WTC11 (cell line): ENCODE results near the gene CEACAM19. TPM values are rescaled to one million over a fixed set of nuclear protein-coding genes. Genes with fewer than 3 reads are reported as not detected.

Experiments used
- ATAC-seq: fragments of 200-7000 bp; cut with Tn5 transposase; 2 replicates; pipeline ENCODE4 v1.10.0; 2021; ENCODE audit warnings: mild to moderate bottlenecking, moderate library complexity
- CTCF ChIA-PET: fragments of 300-600 bp; sonication (Branson Sonifier 250); formaldehyde crosslinking; loops from one replicate; lab custom pipeline; 2021; ENCODE audit warnings: antibody characterized with exemption; lab: Charles Lee
- POLR2A ChIA-PET: fragments of 350-600 bp; sonication (Branson Sonifier 250); formaldehyde crosslinking; loops from one replicate; lab custom pipeline; 2021; ENCODE audit warnings: antibody characterized with exemption; lab: Charles Lee
- DNase-seq: peaks from one replicate; pipeline ENCODE4 v3.0.0; 2021; ENCODE audit warnings: low spot score
- H3K27ac Mint-ChIP-seq: 2 replicates; pipeline ENCODE4 v1.8.0; 2021; ENCODE audit warnings: mixed read lengths
- H3K27me3 Mint-ChIP-seq: 2 replicates; pipeline ENCODE4 v1.8.0; 2021; ENCODE audit warnings: low read depth, mild to moderate bottlenecking, moderate library complexity, mixed read lengths
- H3K36me3 Mint-ChIP-seq: 2 replicates; pipeline ENCODE4 v1.8.0; 2021; ENCODE audit warnings: mixed read lengths
- H3K4me1 Mint-ChIP-seq: 2 replicates; pipeline ENCODE4 v1.8.0; 2022; ENCODE audit warnings: mixed read lengths
- H3K4me3 Mint-ChIP-seq: 2 replicates; pipeline ENCODE4 v1.8.0; 2021; ENCODE audit warnings: mild to moderate bottlenecking, moderate library complexity, mixed read lengths
- H3K9me3 Mint-ChIP-seq: 2 replicates; pipeline ENCODE4 v1.8.0; 2021; ENCODE audit warnings: mixed read lengths
- ATF2 ChIP-seq: sonication (generic); formaldehyde crosslinking; IDR thresholded peaks from 2 replicates; pipeline ENCODE4 v1.8.1; 2022; ENCODE audit warnings: low read depth, missing genetic modification reagents, borderline replicate concordance
- ATF6 ChIP-seq: sonication (generic); formaldehyde crosslinking; IDR thresholded peaks from 2 replicates; pipeline ENCODE4 v1.8.1; 2023; ENCODE audit warnings: mild to moderate bottlenecking, missing genetic modification reagents
- CREM ChIP-seq: sonication (generic); formaldehyde crosslinking; IDR thresholded peaks from 2 replicates; pipeline ENCODE4 v1.8.1; 2022; ENCODE audit warnings: mild to moderate bottlenecking, missing genetic modification reagents, moderate library complexity
- ERG ChIP-seq: fragments of 250-450 bp; sonication (Bioruptor Pico); IDR thresholded peaks from 2 replicates; pipeline ENCODE4 v1.8.0; 2021; ENCODE audit warnings: mild to moderate bottlenecking
- FOXJ3 ChIP-seq: sonication (generic); formaldehyde crosslinking; IDR thresholded peaks from 2 replicates; pipeline ENCODE4 v1.9.0; 2021; ENCODE audit warnings: missing genetic modification reagents, mild to moderate bottlenecking, borderline replicate concordance
- FOXP4 ChIP-seq: sonication (generic); formaldehyde crosslinking; IDR thresholded peaks from 2 replicates; pipeline ENCODE4 v1.8.0; 2022; ENCODE audit warnings: mild to moderate bottlenecking, missing genetic modification reagents
- GTF2I ChIP-seq: fragments of 250-450 bp; sonication (Bioruptor Pico); conservative IDR thresholded peaks from 2 replicates; pipeline ENCODE4 v1.4.0; 2021; ENCODE audit warnings: mild to moderate bottlenecking
- NR2C2 ChIP-seq: sonication (generic); formaldehyde crosslinking; IDR thresholded peaks from 2 replicates; pipeline ENCODE4 v1.8.0; 2022; ENCODE audit warnings: mild to moderate bottlenecking, missing genetic modification reagents
- RORB ChIP-seq: fragments of 250-450 bp; sonication (Bioruptor Pico); IDR thresholded peaks from 2 replicates; pipeline ENCODE4 v1.9.0; 2021; ENCODE audit warnings: mild to moderate bottlenecking
- ZBTB21 ChIP-seq: sonication (generic); formaldehyde crosslinking; IDR thresholded peaks from 2 replicates; pipeline ENCODE4 v1.8.1; 2023; ENCODE audit warnings: mild to moderate bottlenecking, missing genetic modification reagents, borderline replicate concordance
- total RNA-seq: library from RNA; stranded (reverse); gene quantifications from 3 replicates; pipeline ENCODE4 v1.2.3, GENCODE V29; 2021
- TF ChIP-seq, protein P1 (sequence below): fragments of 250-450 bp; sonication (Bioruptor Pico); IDR thresholded peaks from 2 replicates; pipeline ENCODE4 v1.9.0; 2021; ENCODE audit warnings: mild to moderate bottlenecking
- TF ChIP-seq, protein P2 (sequence below): fragments of 200-600 bp; IDR thresholded peaks from 2 replicates; pipeline ENCODE4 v1.8.0; 2022; ENCODE audit warnings: antibody characterized with exemption
- TF ChIP-seq, protein P3 (sequence below): sonication (generic); formaldehyde crosslinking; IDR thresholded peaks from 2 replicates; pipeline ENCODE4 v1.8.1; 2023; ENCODE audit warnings: mild to moderate bottlenecking, missing genetic modification reagents, moderate library complexity
- TF ChIP-seq, protein P4 (sequence below): sonication (generic); formaldehyde crosslinking; IDR thresholded peaks from 2 replicates; pipeline ENCODE4 v1.8.0; 2023; ENCODE audit warnings: mild to moderate bottlenecking, missing genetic modification reagents
- TF ChIP-seq, protein P5 (sequence below): sonication (generic); formaldehyde crosslinking; IDR thresholded peaks from 2 replicates; pipeline ENCODE4 v1.8.0; 2022; ENCODE audit warnings: mild to moderate bottlenecking, missing genetic modification reagents
- TF ChIP-seq, protein P6 (sequence below): sonication (generic); formaldehyde crosslinking; IDR thresholded peaks from 2 replicates; pipeline ENCODE4 v1.8.0; 2022; ENCODE audit warnings: mild to moderate bottlenecking, missing genetic modification reagents

The CEACAM19 gene
- total RNA-seq, 1 experiment from 2014 or later, result 2.9 TPM

DNA sequence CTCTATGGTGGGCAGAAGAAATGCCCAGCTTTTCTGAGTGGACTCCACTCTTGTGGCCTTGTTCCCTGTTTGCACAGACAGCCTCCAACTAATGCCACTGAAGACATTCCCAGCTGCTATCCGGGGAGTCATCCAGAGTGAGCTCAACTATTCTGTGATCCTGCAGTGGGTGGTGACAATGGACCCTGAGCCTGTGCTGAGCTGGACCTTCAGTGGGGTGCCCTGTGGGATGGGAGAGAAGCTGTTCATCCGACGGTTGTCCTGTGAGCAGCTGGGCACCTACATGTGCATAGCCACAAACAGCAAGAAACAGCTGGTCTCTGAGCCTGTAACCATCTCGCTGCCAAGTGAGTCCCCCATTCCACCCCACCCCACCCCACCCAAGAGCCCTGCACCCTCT is 47.7 kb upstream of the CEACAM19 start:
- no peak for DNase-seq
- H3K27me3 Mint-ChIP-seq, result peaks cover 3% of the 10 kb centered on the region
- no peaks in the 10 kb centered on the region for H3K4me1 Mint-ChIP-seq
- 0 out of 2 replicates have a peak, but pooled peaks cover 5% of the 10 kb centered on the region for H3K9me3 Mint-ChIP-seq
- CTCF ChIA-PET, result interaction anchor here (1.1 to 3.6 kb wide), 3 partner anchors 41 to 53 kb away, joined by 3 to 17 read pairs (median 4); no protein-coding TSS in a partner anchor
- POLR2A ChIA-PET, result no interaction called here
- H3K4me3 Mint-ChIP-seq, result no peak overlapping the region
- TF ChIP-seq GTF2I (no peak), ATF2 (CRISPR knock-in tag) (no peak), ATF6 (CRISPR knock-in tag) (no peak), NR2C2 (CRISPR knock-in tag) (no peak), FOXP4 (CRISPR knock-in tag) (no peak), RORB (CRISPR knock-in tag) (no peak)
- TF ChIP-seq, protein P1, sequence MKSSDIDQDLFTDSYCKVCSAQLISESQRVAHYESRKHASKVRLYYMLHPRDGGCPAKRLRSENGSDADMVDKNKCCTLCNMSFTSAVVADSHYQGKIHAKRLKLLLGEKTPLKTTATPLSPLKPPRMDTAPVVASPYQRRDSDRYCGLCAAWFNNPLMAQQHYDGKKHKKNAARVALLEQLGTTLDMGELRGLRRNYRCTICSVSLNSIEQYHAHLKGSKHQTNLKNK, result no peak
- ATAC-seq, result no peak
- no peak overlapping the region for H3K27ac Mint-ChIP-seq
- H3K36me3 Mint-ChIP-seq, result no peaks in the 10 kb centered on the region

DNA sequence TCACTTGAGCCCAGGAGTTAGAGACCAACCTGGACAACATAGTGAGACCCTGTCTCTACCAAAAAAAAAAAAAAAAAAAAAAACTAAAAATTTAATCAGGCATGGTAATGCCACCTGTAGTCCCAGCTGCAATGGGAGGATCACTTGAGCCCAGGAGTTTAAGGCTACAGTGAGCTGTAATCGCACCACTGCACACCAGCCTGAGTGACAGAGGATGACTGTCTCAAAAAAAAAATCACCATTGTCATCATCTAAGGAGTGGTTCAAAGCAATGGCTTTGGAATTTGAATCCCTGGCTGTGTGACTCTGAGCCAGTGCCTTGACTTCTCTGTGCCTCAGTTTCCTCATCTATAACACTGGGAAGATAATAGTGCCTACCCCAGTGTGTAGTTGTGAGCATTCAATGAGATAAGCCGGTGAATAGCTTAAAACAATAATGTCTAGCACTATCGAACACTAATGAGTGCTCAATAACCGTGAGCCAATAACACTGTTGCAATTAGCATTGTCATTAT is 46.4 kb upstream of the CEACAM19 start:
- H3K27ac Mint-ChIP-seq, result no peak overlapping the region
- H3K27me3 Mint-ChIP-seq, result peaks cover 6% of the 10 kb centered on the region
- ChIA-PET CTCF (interaction anchor here (1.6 kb wide), 1 partner anchor 15 kb away, joined by 4 read pairs; no protein-coding TSS in a partner anchor), POLR2A (no interaction called here)
- DNase-seq, result no peak
- no peak overlapping the region for H3K4me3 Mint-ChIP-seq
- no peaks in the 10 kb centered on the region for H3K4me1 Mint-ChIP-seq
- 0 out of 2 replicates have a peak, but pooled peaks cover 5% of the 10 kb centered on the region for H3K9me3 Mint-ChIP-seq
- no peak for ATAC-seq
- H3K36me3 Mint-ChIP-seq, result no peaks in the 10 kb centered on the region
- no peak for TF ChIP-seq ZBTB21 (CRISPR knock-in tag)
- TF ChIP-seq, protein P2, sequence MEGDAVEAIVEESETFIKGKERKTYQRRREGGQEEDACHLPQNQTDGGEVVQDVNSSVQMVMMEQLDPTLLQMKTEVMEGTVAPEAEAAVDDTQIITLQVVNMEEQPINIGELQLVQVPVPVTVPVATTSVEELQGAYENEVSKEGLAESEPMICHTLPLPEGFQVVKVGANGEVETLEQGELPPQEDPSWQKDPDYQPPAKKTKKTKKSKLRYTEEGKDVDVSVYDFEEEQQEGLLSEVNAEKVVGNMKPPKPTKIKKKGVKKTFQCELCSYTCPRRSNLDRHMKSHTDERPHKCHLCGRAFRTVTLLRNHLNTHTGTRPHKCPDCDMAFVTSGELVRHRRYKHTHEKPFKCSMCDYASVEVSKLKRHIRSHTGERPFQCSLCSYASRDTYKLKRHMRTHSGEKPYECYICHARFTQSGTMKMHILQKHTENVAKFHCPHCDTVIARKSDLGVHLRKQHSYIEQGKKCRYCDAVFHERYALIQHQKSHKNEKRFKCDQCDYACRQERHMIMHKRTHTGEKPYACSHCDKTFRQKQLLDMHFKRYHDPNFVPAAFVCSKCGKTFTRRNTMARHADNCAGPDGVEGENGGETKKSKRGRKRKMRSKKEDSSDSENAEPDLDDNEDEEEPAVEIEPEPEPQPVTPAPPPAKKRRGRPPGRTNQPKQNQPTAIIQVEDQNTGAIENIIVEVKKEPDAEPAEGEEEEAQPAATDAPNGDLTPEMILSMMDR, result no peak
- TF ChIP-seq, protein P3, sequence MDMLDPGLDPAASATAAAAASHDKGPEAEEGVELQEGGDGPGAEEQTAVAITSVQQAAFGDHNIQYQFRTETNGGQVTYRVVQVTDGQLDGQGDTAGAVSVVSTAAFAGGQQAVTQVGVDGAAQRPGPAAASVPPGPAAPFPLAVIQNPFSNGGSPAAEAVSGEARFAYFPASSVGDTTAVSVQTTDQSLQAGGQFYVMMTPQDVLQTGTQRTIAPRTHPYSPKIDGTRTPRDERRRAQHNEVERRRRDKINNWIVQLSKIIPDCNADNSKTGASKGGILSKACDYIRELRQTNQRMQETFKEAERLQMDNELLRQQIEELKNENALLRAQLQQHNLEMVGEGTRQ (CRISPR knock-in tag), result no peak
- TF ChIP-seq, protein P4, sequence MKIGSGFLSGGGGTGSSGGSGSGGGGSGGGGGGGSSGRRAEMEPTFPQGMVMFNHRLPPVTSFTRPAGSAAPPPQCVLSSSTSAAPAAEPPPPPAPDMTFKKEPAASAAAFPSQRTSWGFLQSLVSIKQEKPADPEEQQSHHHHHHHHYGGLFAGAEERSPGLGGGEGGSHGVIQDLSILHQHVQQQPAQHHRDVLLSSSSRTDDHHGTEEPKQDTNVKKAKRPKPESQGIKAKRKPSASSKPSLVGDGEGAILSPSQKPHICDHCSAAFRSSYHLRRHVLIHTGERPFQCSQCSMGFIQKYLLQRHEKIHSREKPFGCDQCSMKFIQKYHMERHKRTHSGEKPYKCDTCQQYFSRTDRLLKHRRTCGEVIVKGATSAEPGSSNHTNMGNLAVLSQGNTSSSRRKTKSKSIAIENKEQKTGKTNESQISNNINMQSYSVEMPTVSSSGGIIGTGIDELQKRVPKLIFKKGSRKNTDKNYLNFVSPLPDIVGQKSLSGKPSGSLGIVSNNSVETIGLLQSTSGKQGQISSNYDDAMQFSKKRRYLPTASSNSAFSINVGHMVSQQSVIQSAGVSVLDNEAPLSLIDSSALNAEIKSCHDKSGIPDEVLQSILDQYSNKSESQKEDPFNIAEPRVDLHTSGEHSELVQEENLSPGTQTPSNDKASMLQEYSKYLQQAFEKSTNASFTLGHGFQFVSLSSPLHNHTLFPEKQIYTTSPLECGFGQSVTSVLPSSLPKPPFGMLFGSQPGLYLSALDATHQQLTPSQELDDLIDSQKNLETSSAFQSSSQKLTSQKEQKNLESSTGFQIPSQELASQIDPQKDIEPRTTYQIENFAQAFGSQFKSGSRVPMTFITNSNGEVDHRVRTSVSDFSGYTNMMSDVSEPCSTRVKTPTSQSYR (CRISPR knock-in tag), result no peak
- no peak for TF ChIP-seq FOXP4 (CRISPR knock-in tag)
- TF ChIP-seq CREM, result no peak
- TF ChIP-seq, protein P5, sequence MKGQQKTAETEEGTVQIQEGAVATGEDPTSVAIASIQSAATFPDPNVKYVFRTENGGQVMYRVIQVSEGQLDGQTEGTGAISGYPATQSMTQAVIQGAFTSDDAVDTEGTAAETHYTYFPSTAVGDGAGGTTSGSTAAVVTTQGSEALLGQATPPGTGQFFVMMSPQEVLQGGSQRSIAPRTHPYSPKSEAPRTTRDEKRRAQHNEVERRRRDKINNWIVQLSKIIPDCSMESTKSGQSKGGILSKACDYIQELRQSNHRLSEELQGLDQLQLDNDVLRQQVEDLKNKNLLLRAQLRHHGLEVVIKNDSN (CRISPR knock-in tag), result no peak
- TF ChIP-seq, protein P6, sequence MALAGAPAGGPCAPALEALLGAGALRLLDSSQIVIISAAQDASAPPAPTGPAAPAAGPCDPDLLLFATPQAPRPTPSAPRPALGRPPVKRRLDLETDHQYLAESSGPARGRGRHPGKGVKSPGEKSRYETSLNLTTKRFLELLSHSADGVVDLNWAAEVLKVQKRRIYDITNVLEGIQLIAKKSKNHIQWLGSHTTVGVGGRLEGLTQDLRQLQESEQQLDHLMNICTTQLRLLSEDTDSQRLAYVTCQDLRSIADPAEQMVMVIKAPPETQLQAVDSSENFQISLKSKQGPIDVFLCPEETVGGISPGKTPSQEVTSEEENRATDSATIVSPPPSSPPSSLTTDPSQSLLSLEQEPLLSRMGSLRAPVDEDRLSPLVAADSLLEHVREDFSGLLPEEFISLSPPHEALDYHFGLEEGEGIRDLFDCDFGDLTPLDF (CRISPR knock-in tag), result no peak
- no peak for TF ChIP-seq ERG
- TF ChIP-seq FOXJ3 (CRISPR knock-in tag), result no peak
